Fibroblast of lung (primary cell): ENCODE data around the gene DRC7. TPM values are rescaled to one million over a fixed set of nuclear protein-coding genes. Genes with fewer than 3 reads are reported as not detected.

Source experiments
- DNase-seq, 2 donors: peaks; one replicate each; pipeline versions ENCODE4 v3.0.0 to v3.0.0-alpha.2; 2010; ENCODE audit warnings: low read depth in 2 of 2
- H2AFZ ChIP-seq: 2 replicates; pipeline ENCODE4 v1.5.1; 2012; ENCODE audit warnings: low read length, control low read depth, inconsistent platforms
- H3K27ac ChIP-seq: 2 replicates; pipeline ENCODE4 v1.5.1; 2011; ENCODE audit warnings: low read length, control low read depth; ENCODE audit not compliant: insufficient read depth
- H3K27me3 ChIP-seq: 2 replicates; pipeline ENCODE4 v1.5.1; 2011; ENCODE audit warnings: mild to moderate bottlenecking, low read length; ENCODE audit not compliant: control insufficient read depth, insufficient read depth
- H3K36me3 ChIP-seq: 2 replicates; pipeline ENCODE4 v1.5.1; 2011; ENCODE audit warnings: low read length; ENCODE audit not compliant: control insufficient read depth, insufficient read depth
- H3K4me1 ChIP-seq: 2 replicates; pipeline ENCODE4 v1.5.1; 2011; ENCODE audit warnings: low read length; ENCODE audit not compliant: control insufficient read depth, insufficient read depth; ENCODE audit errors: extremely low read depth
- H3K4me2 ChIP-seq: 2 replicates; pipeline ENCODE4 v1.5.1; 2011; ENCODE audit warnings: low read length, control low read depth; ENCODE audit not compliant: insufficient read depth; ENCODE audit errors: extremely low read depth
- H3K4me3 ChIP-seq, 4 experiments: fragments of 200-600 bp in 1 of 4; sonication (generic) in 1 of 4; replicated peaks in 1 of 4; 2 replicates each; pipeline ENCODE4 v1.5.1; 2011 to 2016; ENCODE audit warnings: low read length in 4 of 4, low read depth in 3 of 4, mild to moderate bottlenecking in 3 of 4, control low read depth in 2 of 4, inconsistent platforms in 1 of 4, mixed read lengths in 1 of 4; ENCODE audit not compliant: insufficient read depth in 1 of 4; ENCODE audit errors: control extremely low read depth in 1 of 4
- H3K79me2 ChIP-seq: 2 replicates; pipeline ENCODE4 v1.5.1; 2012; ENCODE audit warnings: mild to moderate bottlenecking, low read length, inconsistent platforms; ENCODE audit not compliant: control insufficient read depth, insufficient read depth
- H3K9ac ChIP-seq: 2 replicates; pipeline ENCODE4 v1.5.1; 2011; ENCODE audit warnings: mild to moderate bottlenecking, low read length, control low read depth; ENCODE audit not compliant: insufficient read depth
- H3K9me3 ChIP-seq: 2 replicates; pipeline ENCODE4 v1.5.1; 2012; ENCODE audit warnings: low read depth, low read length; ENCODE audit not compliant: control insufficient read depth, insufficient read depth
- H4K20me1 ChIP-seq: 2 replicates; pipeline ENCODE4 v1.5.1; 2011; ENCODE audit warnings: low read length; ENCODE audit not compliant: control insufficient read depth, insufficient read depth; ENCODE audit errors: extremely low read depth
- EZH2 ChIP-seq: IDR thresholded peaks from 2 replicates; pipeline ENCODE4 v1.5.1; 2012; ENCODE audit warnings: low read length, control low read depth, mild to moderate bottlenecking; ENCODE audit errors: missing control alignments
- polyA plus RNA-seq, 2 donors: library from polyadenylated mRNA; depleted of rRNA in 1 of 2; stranded (reverse) in 1 of 2; unstranded in 1 of 2; fragments of >200 nt; gene quantifications; 2 replicates each; pipeline ENCODE4 v1.2.1, GENCODE V29; 2011 to 2012; ENCODE audit warnings: missing spikeins in 1 of 2
- total RNA-seq: library from RNA; depleted of rRNA; stranded (reverse); fragments of >200 nt; gene quantifications from 2 replicates; pipeline ENCODE4 v1.2.1, GENCODE V29; 2014
- TF ChIP-seq, protein P1 (sequence below), 2 donors: IDR thresholded peaks in 1 of 2; conservative IDR thresholded peaks in 1 of 2; 1 replicate in 1 of 2; 2 replicates in 1 of 2; pipeline ENCODE4 v1.5.1; 2011 to 2012; ENCODE audit warnings: low read length in 2 of 2, control low read depth in 1 of 2, inconsistent platforms in 1 of 2, low read depth in 1 of 2, mild to moderate bottlenecking in 1 of 2

DRC7 gene
- total and polyA plus RNA-seq, 2 donors (not counting 1 experiment from before 2014, with no cell fraction given), result not detected

GRCh38 chr16:57749101-57749692, 54.6 kb downstream of the DRC7 start:
- no peaks in the 10 kb centered on the region for H3K79me2 ChIP-seq
- no peaks in the 10 kb centered on the region for H4K20me1 ChIP-seq
- H3K4me1 ChIP-seq, result no peaks in the 10 kb centered on the region
- no peak overlapping the region for H3K4me3 ChIP-seq
- TF ChIP-seq, protein P1, sequence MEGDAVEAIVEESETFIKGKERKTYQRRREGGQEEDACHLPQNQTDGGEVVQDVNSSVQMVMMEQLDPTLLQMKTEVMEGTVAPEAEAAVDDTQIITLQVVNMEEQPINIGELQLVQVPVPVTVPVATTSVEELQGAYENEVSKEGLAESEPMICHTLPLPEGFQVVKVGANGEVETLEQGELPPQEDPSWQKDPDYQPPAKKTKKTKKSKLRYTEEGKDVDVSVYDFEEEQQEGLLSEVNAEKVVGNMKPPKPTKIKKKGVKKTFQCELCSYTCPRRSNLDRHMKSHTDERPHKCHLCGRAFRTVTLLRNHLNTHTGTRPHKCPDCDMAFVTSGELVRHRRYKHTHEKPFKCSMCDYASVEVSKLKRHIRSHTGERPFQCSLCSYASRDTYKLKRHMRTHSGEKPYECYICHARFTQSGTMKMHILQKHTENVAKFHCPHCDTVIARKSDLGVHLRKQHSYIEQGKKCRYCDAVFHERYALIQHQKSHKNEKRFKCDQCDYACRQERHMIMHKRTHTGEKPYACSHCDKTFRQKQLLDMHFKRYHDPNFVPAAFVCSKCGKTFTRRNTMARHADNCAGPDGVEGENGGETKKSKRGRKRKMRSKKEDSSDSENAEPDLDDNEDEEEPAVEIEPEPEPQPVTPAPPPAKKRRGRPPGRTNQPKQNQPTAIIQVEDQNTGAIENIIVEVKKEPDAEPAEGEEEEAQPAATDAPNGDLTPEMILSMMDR (conservative IDR thresholded peaks at IDR 0.05 in 1 of 2, IDR thresholded peaks at IDR 0.05 in 1 of 2; ENCODE audit: low read depth in 1 of 2, low read length in 2 of 2), result no peak
- TF ChIP-seq EZH2, result no peak
- H3K4me2 ChIP-seq, result no peak overlapping the region
- no peaks in the 10 kb centered on the region for H3K27me3 ChIP-seq
- no peak overlapping the region for H3K9ac ChIP-seq
- H3K36me3 ChIP-seq, result peaks cover 2% of the 10 kb centered on the region
- H2AFZ ChIP-seq, result no peak overlapping the region
- DNase-seq, result no peak
- H3K9me3 ChIP-seq, result no peaks in the 10 kb centered on the region
- H3K27ac ChIP-seq, result no peak overlapping the region

DNA sequence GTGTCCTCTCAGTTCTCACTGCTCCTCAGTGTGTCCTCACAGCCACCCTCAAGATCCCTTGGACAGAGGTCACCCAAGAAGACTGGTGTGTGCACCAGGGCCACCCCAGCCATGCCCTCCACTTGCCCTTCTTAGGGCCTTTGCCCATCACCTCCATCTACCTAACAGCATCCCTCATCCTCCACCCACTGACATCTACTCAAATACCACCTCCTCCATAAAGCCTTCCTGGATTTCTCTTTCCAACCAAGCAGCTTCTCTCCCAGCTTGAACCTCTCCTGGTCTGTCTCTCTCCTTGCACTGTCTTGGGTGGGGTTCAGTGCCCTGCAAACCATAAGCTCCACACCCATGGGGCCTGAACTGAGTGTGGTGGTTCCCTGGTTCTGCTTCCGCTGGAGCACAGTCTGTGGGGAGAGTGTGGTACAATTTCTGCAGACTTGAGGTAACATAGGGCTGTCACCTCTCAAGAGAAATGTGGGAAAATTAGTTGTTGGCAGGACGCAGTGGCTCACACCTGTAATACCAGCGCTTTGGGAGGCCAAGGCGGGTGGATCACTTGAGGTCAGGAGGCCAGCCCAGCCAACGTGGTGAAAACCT, 55.3 kb downstream of the DRC7 start:
- no peak for DNase-seq
- Histone ChIP-seq H3K79me2 (no peaks in the 10 kb centered on the region), H3K4me2 (no peak overlapping the region), H3K4me1 (no peaks in the 10 kb centered on the region), H3K9ac (no peak overlapping the region), H3K4me3 (no peak overlapping the region), H3K27me3 (no peaks in the 10 kb centered on the region), H3K36me3 (peaks cover 2% of the 10 kb centered on the region), H4K20me1 (no peaks in the 10 kb centered on the region), H2AFZ (no peak overlapping the region), H3K27ac (no peak overlapping the region), H3K9me3 (no peaks in the 10 kb centered on the region)
- TF ChIP-seq, protein P1 (conservative IDR thresholded peaks at IDR 0.05 in 1 of 2, IDR thresholded peaks at IDR 0.05 in 1 of 2; ENCODE audit: low read depth in 1 of 2, low read length in 2 of 2), result no peak
- TF ChIP-seq EZH2, result no peak

GRCh38 chr16:57750796-57751538, 56.4 kb downstream of the DRC7 start:
- H3K27ac ChIP-seq, result no peak overlapping the region
- H3K4me2 ChIP-seq, result no peak overlapping the region
- peaks cover 8% of the 10 kb centered on the region for H3K36me3 ChIP-seq
- no peak overlapping the region for H2AFZ ChIP-seq
- no peaks in the 10 kb centered on the region for H4K20me1 ChIP-seq
- no peaks in the 10 kb centered on the region for H3K4me1 ChIP-seq
- H3K27me3 ChIP-seq, result no peaks in the 10 kb centered on the region
- no peak for DNase-seq
- no peak overlapping the region for H3K4me3 ChIP-seq
- H3K9ac ChIP-seq, result no peak overlapping the region
- no peaks in the 10 kb centered on the region for H3K79me2 ChIP-seq
- no peak for TF ChIP-seq EZH2
- TF ChIP-seq, protein P1 (conservative IDR thresholded peaks at IDR 0.05 in 1 of 2, IDR thresholded peaks at IDR 0.05 in 1 of 2; ENCODE audit: low read depth in 1 of 2, low read length in 2 of 2), result no peak
- no peaks in the 10 kb centered on the region for H3K9me3 ChIP-seq
